LoVo (cell line): Measurements from ENCODE around the gene DDX43.
"Not testable (repeated sequence)": the region's sequence is repeated elsewhere in the genome, so short reads cannot be mapped to it uniquely, and the experiment has no call there.

Source experiments
- DNase-seq: peaks from one replicate; pipeline ENCODE4 v3.0.0-alpha.2; 2016; ENCODE audit warnings: low spot score

DDX43 gene

GRCh38 chr6:73394577-73395354 lies at the start of gene DDX43:
DDX43 (plus strand) TSS chr6:73394828; CDS start chr6:73394906, 78 bp downstream.
- peak; percentile 87 for DNase-seq

- no peak for DNase-seq
Measured at GRCh38 chr6:73348550-73349204, 46.0 kb upstream of the DDX43 start.

GRCh38 chr6:73349311-73349710 lies 45.3 kb upstream of the DDX43 start:
- no peak for DNase-seq

GRCh38 chr6:73353636-73354593 lies 40.7 kb upstream of the DDX43 start, which contains the start of gene DPPA5:
DPPA5 (minus strand) TSS chr6:73354276; CDS start chr6:73354225, 51 bp downstream.
- DNase-seq, result no peak

- DNase-seq, result no peak
Measured at GRCh38 chr6:73362358-73362757, 32.3 kb upstream of the DDX43 start, which contains the start of gene KHDC3L. KHDC3L (plus strand) TSS chr6:73362658; CDS start chr6:73362730, 72 bp downstream.

GRCh38 chr6:73362869-73363536 lies 31.6 kb upstream of the DDX43 start:
- DNase-seq, result no peak

DNA sequence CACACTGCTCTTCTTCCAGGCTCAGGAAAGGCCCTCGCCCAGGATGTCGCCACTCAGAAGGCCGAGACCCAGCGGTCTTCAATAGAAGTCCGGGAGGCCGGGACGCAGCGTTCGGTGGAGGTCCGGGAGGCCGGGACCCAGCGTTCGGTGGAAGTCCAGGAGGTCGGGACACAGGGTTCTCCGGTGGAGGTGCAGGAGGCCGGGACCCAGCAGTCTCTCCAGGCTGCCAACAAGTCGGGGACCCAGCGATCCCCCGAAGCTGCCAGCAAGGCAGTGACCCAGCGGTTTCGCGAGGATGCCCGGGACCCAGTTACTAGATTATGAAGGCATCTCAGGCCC lies 31.1 kb upstream of the DDX43 start:
- no peak for DNase-seq

DNA sequence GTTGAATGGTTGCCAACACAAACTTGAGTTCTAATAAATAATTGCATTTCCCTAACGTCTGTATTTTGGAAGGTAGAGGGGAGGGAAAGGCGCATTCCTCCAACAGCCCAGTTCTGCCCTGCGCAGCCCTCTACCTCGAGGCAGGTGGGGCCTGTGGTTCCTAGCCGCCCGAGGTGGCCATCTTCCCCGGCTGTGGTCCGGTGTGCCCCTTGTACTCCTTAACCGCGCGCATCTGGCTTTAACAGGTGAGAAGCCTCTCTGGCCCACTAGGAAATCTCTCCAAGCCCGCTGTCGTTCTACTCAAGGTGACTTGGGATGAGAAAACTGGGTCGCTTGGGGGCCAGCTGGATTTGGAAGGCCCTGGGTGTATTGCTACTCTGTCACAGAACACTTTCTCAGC lies 30.5 kb upstream of the DDX43 start:
- no peak for DNase-seq

- DNase-seq, result no peak
Measured at GRCh38 chr6:73364549-73364948, 30.1 kb upstream of the DDX43 start.

DNA sequence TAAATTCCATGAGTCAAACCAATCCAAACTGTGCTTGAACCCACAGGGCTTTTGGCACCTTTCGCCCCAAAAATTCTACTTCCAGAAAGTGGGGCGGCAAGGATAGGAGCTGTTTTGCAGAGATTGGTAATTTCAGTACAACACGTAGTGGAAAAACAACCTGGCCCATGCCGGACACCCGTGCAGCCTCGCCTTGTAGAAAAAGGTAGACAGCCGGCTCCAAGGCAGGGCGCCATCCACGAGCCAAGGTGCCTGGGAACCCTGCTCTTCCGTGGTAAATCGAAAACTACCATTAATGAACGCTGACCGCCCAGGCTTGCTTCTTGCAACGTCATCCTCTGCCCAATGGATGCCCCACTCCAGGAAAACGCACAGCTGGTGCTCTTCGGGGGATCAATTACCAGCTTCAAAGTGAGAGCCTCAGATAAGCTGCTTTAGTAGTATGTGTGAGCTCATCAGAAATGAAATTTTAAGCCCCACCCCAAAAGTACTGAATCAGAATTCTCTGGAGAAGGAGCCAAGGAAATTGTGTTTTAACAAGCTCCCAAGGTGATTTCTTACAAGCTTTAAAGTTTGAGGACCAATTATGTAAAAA lies 26.8 kb upstream of the DDX43 start:
- no peak for DNase-seq

DNA sequence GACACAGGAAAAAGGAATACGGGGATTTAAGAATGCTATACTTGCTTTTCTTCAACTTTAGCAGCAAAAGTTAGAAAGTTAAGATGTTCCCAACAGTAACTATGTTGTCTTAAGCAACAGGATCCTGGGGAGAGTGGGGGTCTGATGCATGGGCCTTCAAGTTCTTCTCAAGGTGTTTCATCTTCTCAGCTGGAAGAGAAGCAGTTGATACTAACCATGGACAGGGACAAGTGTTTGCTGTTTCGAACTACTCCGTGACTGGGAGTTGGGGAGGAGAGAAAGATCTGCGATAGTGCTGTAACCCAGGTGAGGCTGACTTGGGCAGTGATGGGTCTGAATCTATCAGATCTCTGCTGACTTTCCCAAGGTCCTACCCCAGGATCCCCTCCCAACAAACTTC lies 26.0 kb upstream of the DDX43 start:
- DNase-seq, result no peak

DNA sequence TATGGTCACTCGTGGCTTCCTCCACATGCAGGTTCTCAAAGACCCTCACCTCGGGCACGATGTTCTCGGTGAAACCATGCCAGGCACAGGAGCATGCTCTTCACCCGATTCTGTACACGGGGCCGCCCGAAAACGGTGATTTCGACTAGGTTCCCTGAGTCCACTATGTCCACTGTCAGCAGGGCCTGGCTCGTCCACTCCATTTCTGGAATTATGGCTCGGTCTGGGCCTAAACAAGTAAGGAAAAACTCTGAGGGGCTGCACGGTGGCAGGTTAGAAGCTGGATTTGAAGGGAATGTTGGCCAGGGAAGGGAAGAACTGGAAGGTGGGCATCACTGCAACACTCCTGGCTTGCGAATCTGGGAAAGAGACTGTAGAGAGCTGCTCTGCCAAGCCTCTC lies 25.5 kb upstream of the DDX43 start:
- DNase-seq, result no peak

DNA sequence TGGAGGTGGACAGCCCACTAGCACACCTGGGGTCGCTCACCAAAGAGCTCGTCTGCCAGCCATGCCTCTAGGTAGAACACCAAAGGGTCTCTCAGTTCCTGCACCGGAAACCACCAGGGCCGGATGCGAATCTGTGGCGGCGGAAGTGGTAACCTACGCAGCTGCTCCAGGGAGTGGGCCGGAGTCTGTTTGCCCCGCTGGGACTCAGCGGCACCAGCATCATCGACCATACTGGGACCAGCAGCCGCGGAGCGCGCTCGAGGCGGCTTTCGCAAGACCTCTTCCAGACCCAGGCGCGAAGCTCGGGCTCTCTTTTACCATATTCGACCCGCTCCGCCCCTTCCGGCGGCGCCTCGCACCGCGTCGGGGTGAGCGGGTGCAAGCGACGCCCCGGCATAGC lies 25.1 kb upstream of the DDX43 start, which contains the start of gene OOEP:
TSS of gene OOEP (minus strand) at position 335 of the 400 bp plus-strand sequence. CDS start at position 230, 105 bp downstream.
- no peak for DNase-seq

DNA sequence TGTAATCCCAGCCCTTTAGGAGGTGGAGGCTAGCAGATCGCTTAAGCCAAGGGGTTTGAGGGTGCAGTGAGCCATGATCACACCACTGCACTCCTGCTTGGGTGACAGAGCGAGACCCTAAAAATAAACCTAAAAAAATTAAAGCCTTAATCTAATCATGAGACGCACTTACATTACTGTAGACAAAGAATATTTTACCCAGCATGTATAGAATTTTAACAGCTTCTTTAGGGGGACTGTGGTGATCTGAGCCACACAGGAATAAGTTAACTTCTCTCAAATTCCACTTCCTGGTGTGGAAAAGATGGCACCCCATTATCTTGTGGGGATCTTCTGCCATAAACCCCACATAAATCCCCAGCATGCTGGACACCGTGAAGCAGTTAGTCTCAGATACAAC lies 22.6 kb upstream of the DDX43 start:
- DNase-seq, result no peak

DNA sequence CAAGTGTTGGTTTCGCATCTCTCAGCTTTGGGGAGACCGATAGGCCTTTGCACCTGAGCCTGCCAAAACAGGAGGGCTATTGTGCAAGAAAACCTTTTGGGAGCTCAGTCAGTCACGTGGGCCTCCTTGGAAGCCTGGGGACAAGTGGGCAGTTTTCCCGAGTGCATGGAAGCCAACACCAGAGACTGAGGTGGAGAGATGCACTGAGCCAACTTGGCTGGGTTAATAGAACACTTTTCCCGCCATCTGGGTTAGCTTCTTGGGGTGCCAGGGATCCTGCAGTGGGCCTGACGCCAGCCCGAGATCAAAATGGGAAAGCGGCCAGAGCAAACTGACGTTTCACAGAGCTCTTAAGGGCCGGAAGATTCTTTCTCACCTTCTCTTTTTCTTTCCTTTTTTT lies 22.1 kb upstream of the DDX43 start:
- DNase-seq, result no peak

DNA sequence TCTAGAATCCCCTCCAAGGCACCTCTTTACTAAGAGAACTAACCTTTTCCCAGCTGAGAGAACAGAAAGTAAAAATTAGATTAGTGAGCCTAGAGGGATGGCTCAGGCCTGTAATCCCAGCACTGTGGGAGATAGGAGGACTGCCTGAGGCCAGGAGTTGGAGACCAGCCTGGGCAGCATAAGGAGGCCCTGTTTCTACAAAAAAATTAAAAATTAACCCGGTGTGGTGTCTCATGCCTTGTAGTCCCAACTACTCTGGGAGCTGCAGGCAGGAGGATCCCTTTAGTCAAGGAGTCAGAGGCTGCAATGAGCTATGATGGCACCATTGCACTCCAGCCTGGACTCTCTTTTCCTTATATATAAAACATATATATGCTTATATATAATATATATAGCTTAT lies 19.4 kb upstream of the DDX43 start:
- DNase-seq, result no peak

- no peak for DNase-seq
Measured at GRCh38 chr6:73377225-73377624, 17.4 kb upstream of the DDX43 start.

- DNase-seq, result not testable (repeated sequence)
Measured at GRCh38 chr6:73381531-73381930, 13.1 kb upstream of the DDX43 start.

GRCh38 chr6:73382462-73383113 lies 12.0 kb upstream of the DDX43 start:
- DNase-seq, result peak; percentile 30

DNA sequence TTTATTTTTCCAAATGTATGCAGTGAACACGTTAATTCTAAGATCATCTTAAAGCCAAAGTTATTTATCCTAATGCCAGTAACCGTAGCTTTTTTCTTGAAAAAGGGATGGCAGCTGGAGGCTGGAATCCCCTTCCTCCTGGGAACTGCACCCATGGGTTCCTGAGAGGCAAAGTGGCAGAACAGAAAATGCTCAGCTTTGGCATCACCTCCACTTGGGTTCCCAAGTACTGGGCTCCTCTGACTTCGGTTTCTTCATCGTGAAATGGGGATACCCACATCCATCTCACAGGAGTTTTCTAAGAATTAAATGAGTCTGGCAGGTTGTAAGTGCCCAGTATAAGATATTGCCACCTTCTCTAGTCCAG lies 6.2 kb upstream of the DDX43 start:
- DNase-seq, result peak; percentile 10
